Measurements from ENCODE around the gene ACVR1B.
A peak's percentile ranks its signal among the peaks of the same experiment; 100 is the strongest.

Gene ACVR1B

GRCh38 chr12:52005218-52005902, 53.9 kb downstream of the ACVR1B start:
- Histone ChIP-seq H3K4me3 (replicated peaks; ENCODE audit: low read depth, low read length) (no peak overlapping the region), H3K27me3 (replicated peaks; ENCODE audit: control insufficient read depth, insufficient read depth, low read length) (peaks cover 8% of the 10 kb centered on the region), H3K36me3 (ENCODE audit: control insufficient read depth, insufficient read depth, low read length) (no peaks in the 10 kb centered on the region)
- DNase-seq (ENCODE audit: extremely low read depth, insufficient read length) = no peak
- TF ChIP-seq, protein P1, sequence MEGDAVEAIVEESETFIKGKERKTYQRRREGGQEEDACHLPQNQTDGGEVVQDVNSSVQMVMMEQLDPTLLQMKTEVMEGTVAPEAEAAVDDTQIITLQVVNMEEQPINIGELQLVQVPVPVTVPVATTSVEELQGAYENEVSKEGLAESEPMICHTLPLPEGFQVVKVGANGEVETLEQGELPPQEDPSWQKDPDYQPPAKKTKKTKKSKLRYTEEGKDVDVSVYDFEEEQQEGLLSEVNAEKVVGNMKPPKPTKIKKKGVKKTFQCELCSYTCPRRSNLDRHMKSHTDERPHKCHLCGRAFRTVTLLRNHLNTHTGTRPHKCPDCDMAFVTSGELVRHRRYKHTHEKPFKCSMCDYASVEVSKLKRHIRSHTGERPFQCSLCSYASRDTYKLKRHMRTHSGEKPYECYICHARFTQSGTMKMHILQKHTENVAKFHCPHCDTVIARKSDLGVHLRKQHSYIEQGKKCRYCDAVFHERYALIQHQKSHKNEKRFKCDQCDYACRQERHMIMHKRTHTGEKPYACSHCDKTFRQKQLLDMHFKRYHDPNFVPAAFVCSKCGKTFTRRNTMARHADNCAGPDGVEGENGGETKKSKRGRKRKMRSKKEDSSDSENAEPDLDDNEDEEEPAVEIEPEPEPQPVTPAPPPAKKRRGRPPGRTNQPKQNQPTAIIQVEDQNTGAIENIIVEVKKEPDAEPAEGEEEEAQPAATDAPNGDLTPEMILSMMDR (IDR thresholded peaks at IDR 0.05; ENCODE audit: insufficient read depth, low read length, poor library complexity, severe bottlenecking) = no peak

DNA sequence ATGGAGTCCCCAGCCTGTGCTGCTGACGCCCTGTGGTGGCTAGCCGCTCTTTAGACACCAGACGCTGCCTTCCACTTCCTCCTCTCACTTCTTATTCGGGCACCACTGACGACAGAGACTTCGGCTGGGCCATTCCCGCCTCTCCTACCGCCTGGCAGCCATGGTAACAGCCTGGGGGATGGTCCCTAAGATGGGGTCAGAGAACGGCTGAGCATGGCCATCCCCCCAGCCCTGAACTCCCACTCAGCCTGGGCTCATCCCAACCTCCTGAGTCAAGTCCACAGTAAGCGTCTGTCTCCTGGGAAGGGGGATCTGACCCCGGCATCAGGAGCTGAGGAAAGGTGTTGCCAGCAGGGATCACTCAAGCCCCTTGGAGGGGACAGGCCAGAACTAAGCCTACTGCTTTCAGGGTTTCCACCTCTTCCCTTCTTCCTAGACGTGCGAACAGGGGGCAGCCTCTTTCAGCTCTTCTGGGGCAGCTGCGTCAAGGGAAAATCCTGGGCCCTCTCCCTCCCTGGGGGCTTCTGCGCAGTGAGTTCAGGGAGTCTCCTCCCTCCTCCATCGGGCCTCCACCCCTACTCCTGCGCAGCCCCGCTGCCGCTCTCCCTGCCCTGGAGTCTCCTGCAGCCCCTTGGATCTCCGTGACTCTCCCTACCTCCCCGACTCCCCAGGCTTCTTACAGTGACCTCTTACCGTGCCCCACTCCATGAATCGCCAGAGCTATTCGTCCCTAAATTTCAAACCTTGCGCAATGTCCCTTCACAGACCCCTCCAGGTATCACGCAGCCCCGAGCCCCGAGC, 54.6 kb downstream of the ACVR1B start:
- TF ChIP-seq, protein P1 (IDR thresholded peaks at IDR 0.05; ENCODE audit: insufficient read depth, low read length, poor library complexity, severe bottlenecking) = no peak
- H3K4me3 ChIP-seq (replicated peaks; ENCODE audit: low read depth, low read length) = no peak overlapping the region
- peak; percentile 59 for DNase-seq (ENCODE audit: extremely low read depth, insufficient read length)
- no peaks in the 10 kb centered on the region for H3K36me3 ChIP-seq (ENCODE audit: control insufficient read depth, insufficient read depth, low read length)
- H3K27me3 ChIP-seq (replicated peaks; ENCODE audit: control insufficient read depth, insufficient read depth, low read length) = peaks cover 8% of the 10 kb centered on the region

GRCh38 chr12:52006726-52007157, 55.2 kb downstream of the ACVR1B start, which contains the start of gene TAMALIN:
Gene TAMALIN, plus strand, starts transcription at chr12:52006946. Its CDS starts 74 bp downstream, at chr12:52007020.
- TF ChIP-seq, protein P1 (IDR thresholded peaks at IDR 0.05; ENCODE audit: insufficient read depth, low read length, poor library complexity, severe bottlenecking) = no peak
- peaks cover 8% of the 10 kb centered on the region for H3K27me3 ChIP-seq (replicated peaks; ENCODE audit: control insufficient read depth, insufficient read depth, low read length)
- no peaks in the 10 kb centered on the region for H3K36me3 ChIP-seq (ENCODE audit: control insufficient read depth, insufficient read depth, low read length)
- no peak for DNase-seq (ENCODE audit: extremely low read depth, insufficient read length)
- H3K4me3 ChIP-seq (replicated peaks; ENCODE audit: low read depth, low read length) = peak within 1 kb of the TSS; percentile 30

- DNase-seq (ENCODE audit: extremely low read depth, insufficient read length) = no peak
- TF ChIP-seq, protein P1 (IDR thresholded peaks at IDR 0.05; ENCODE audit: insufficient read depth, low read length, poor library complexity, severe bottlenecking) = no peak
- Histone ChIP-seq H3K36me3 (ENCODE audit: control insufficient read depth, insufficient read depth, low read length) (no peaks in the 10 kb centered on the region), H3K4me3 (replicated peaks; ENCODE audit: low read depth, low read length) (peak overlapping the region; percentile 30), H3K27me3 (replicated peaks; ENCODE audit: control insufficient read depth, insufficient read depth, low read length) (peaks cover 8% of the 10 kb centered on the region)
These were observed 55.8 kb downstream of the ACVR1B start for GRCh38 chr12:52007158-52007921.

- Histone ChIP-seq H3K27me3 (replicated peaks; ENCODE audit: control insufficient read depth, insufficient read depth, low read length) (peaks cover 8% of the 10 kb centered on the region), H3K4me3 (replicated peaks; ENCODE audit: low read depth, low read length) (no peak overlapping the region), H3K36me3 (ENCODE audit: control insufficient read depth, insufficient read depth, low read length) (no peaks in the 10 kb centered on the region)
- TF ChIP-seq, protein P1 (IDR thresholded peaks at IDR 0.05; ENCODE audit: insufficient read depth, low read length, poor library complexity, severe bottlenecking) = no peak
- no peak for DNase-seq (ENCODE audit: extremely low read depth, insufficient read length)
These were observed 56.5 kb downstream of the ACVR1B start for GRCh38 chr12:52007982-52008510.

Data from GM06990 (cell line).